Measurements from ENCODE around the gene RBM23. TPM values are rescaled to one million over a fixed set of nuclear protein-coding genes. Genes with fewer than 3 reads are reported as not detected.

Gene RBM23
- total RNA-seq, 2 experiments from 2014 or later, result 55.0 to 56.0 TPM

DNA sequence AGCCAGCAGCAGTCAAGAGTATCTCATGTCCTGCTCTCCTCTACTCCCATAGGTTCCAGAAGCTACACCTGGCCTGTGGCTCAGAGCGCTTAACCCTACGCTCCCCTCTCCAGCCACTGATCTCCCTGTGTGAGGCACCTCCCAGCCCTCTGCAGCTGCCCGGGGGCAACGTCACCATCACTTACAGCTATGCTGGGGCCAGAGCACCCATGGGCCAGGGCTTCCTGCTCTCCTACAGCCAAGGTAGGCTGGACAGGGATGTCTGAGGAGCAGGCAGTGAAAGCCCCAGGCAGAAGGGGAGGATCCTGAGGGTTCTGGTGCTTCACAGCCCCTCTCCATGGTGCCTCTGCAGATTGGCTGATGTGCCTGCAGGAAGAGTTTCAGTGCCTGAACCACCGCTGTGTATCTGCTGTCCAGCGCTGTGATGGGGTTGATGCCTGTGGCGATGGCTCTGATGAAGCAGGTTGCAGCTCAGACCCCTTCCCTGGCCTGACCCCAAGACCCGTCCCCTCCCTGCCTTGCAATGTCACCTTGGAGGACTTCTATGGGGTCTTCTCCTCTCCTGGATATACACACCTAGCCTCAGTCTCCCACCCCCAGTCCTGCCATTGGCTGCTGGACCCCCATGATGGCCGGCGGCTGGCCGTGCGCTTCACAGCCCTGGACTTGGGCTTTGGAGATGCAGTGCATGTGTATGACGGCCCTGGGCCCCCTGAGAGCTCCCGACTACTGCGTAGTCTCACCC, 43.8 kb downstream of the RBM23 start:
- intact Hi-C loops (cut with micrococcal nuclease), result no loop called here
- no peaks in the 10 kb centered on the region for H3K9me3 Mint-ChIP-seq
- POLR2A ChIA-PET, result no interaction called here
- H3K27me3 Mint-ChIP-seq, result no peaks in the 10 kb centered on the region
- DNase-seq, result no peak
- H3K4me1 Mint-ChIP-seq (ENCODE audit: low read depth), result peaks cover 29% of the 10 kb centered on the region
- no peak overlapping the region for H3K27ac Mint-ChIP-seq
- H3K4me3 Mint-ChIP-seq, result no peak overlapping the region
- CTCF ChIA-PET, result interaction anchor here (0.6 to 6.4 kb wide), 2 partner anchors 9 to 110 kb away, joined by 3 to 115 read pairs; partner anchors contain the start of gene REM2
- H3K36me3 Mint-ChIP-seq, result peaks cover 36% of the 10 kb centered on the region

DNA sequence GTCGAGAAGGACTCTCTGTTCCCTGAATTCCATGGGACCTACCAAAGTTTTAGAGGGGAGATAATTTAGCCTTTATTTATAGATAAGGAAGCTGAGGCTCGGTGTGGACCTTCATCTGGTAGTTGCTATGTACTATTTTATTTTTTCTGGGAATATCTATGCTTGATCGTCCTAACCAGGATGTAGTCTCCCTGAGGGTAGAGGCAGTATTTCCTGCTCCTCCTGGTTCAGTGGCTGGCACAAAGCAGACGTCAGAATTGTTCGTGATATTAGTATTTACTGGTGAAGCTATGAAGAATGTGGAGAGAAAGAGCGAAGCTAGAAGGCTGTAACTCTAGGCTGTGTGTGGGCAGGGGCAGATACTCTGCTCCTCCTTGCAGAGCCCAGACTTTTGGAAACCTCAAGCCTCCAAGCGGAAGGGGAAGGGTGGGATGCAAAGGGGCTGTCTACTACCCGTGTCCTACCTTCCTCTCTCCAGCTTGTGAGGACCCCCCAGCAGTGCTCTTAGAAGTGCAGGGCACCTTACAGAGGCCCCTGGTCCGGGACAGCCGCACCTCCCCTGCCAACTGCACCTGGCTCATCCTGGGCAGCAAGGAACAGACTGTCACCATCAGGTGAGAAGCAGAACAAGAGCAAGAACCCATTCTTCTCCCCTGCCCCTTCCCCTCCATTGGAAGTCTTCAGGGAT, 46.0 kb downstream of the RBM23 start:
- H3K4me3 Mint-ChIP-seq, result peak overlapping the region; percentile 88
- intact Hi-C loops (cut with micrococcal nuclease), result loop anchor here (1.0 kb wide), 1 partner anchor 27 kb away; no protein-coding TSS in a partner anchor
- H3K4me1 Mint-ChIP-seq (ENCODE audit: low read depth), result peaks cover 33% of the 10 kb centered on the region
- H3K27me3 Mint-ChIP-seq, result no peaks in the 10 kb centered on the region
- no peak for DNase-seq
- POLR2A ChIA-PET, result interaction anchor here (0.5 to 2.7 kb wide), 10 partner anchors 9 to 284 kb away, joined by 3 to 16 read pairs (median 4); partner anchors contain the start of genes DAD1, OXA1L, PRMT5 and RBM23
- H3K27ac Mint-ChIP-seq, result peak overlapping the region; percentile 90
- CTCF ChIA-PET, result interaction anchor here (0.6 to 6.4 kb wide), 33 partner anchors 10 to 316 kb away, joined by 3 to 115 read pairs (median 4); partner anchors contain the start of genes DAD1, HAUS4, PRMT5 and RBM23
- peaks cover 30% of the 10 kb centered on the region for H3K36me3 Mint-ChIP-seq
- H3K9me3 Mint-ChIP-seq, result no peaks in the 10 kb centered on the region

DNA sequence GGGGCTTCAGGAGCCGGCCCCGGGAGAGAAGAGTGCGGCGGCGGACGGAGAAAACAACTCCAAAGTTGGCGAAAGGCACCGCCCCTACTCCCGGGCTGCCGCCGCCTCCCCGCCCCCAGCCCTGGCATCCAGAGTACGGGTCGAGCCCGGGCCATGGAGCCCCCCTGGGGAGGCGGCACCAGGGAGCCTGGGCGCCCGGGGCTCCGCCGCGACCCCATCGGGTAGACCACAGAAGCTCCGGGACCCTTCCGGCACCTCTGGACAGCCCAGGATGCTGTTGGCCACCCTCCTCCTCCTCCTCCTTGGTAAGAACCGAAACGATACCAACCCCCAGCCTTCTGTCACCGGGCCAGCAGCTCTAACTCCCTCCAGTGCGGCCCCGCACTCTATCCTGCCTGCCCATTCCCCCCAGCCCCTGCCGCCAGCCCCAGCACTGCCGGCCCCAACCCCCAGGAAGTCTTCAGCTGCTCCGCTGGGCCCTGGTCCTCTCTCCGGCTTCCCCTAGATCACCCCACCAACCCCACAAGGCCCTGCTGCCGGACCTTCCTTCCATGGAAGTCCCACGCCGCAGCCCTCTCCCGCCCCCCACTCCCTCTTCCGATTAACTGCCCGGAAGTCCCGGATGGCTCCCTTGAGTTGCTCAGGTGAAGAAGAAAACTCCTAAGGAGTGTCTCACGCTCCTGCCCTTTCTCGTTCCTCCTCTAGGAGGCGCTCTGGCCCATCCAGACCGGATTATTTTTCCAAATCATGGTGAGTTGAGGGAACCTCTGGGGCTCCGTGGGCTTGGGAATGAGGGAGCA, 46.7 kb downstream of the RBM23 start:
- H3K27me3 Mint-ChIP-seq, result no peaks in the 10 kb centered on the region
- intact Hi-C loops (cut with micrococcal nuclease), result loop anchor here (1.0 kb wide), 1 partner anchor 28 kb away; no protein-coding TSS in a partner anchor
- H3K4me3 Mint-ChIP-seq, result peak overlapping the region; percentile 88
- H3K4me1 Mint-ChIP-seq (ENCODE audit: low read depth), result peaks cover 33% of the 10 kb centered on the region
- H3K27ac Mint-ChIP-seq, result peak overlapping the region; percentile 100
- peaks cover 24% of the 10 kb centered on the region for H3K36me3 Mint-ChIP-seq
- POLR2A ChIA-PET, result interaction anchor here (0.5 to 2.7 kb wide), 12 partner anchors 10 to 316 kb away, joined by 3 to 16 read pairs (median 6); partner anchors contain the start of genes DAD1, MRPL52, OXA1L and RBM23
- H3K9me3 Mint-ChIP-seq, result no peaks in the 10 kb centered on the region
- CTCF ChIA-PET, result interaction anchor here (0.6 to 6.4 kb wide), 34 partner anchors 9 to 894 kb away, joined by 3 to 115 read pairs (median 4); partner anchors contain the start of genes DAD1, HAUS4, PRMT5 and RBM23
- peak; percentile 84 for DNase-seq

DNA sequence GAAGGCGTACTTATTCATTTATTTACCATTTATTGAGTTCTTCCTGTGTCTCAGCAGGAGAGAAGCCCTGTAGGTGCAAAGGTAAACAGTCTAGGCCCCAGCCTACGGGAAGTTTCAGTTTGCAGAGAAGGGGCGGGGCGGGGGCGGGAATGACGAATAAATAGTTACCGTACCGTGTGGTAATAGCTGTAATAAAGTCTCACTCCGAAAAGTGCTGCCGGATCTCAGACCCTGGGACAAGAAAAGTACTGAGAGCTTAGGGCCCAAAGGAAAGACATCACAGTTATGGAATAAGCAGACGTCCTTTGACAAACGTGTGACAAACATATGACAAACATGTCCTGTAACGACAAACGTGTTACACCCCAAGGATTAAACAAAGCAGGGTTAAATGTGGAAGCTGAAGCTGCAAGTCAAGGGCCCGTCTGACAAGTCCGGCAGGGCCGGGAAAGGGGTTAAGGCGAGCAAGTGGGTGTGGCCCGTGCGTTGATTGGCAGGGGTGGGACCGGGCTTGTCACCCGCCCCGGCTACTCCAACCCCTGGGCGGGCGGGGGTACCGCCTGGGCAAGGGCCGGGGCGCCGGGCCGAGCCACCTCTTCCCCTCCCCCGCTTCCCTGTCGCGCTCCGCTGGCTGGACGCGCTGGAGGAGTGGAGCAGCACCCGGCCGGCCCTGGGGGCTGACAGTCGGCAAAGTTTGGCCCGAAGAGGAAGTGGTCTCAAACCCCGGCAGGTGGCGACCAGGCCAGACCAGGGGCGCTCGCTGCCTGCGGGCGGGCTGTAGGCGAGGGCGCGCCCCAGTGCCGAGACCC, 47.5 kb downstream of the RBM23 start, which contains the start of gene LRP10:
Gene LRP10, plus strand, starts transcription at position 517 of the 809 bp plus-strand sequence. CDS start 564 bp downstream, outside the sequence.
- H3K4me1 Mint-ChIP-seq (ENCODE audit: low read depth), result peaks cover 36% of the 10 kb centered on the region
- intact Hi-C loops (cut with micrococcal nuclease), result loop anchor here (1.0 kb wide), 9 partner anchors 16 to 315 kb away; partner anchors contain the start of genes DAD1, HAUS4, MRPL52 and PRMT5
- no peaks in the 10 kb centered on the region for H3K9me3 Mint-ChIP-seq
- no peaks in the 10 kb centered on the region for H3K27me3 Mint-ChIP-seq
- DNase-seq, result peak; percentile 91
- ChIA-PET CTCF (interaction anchor here (0.6 to 6.4 kb wide), 28 partner anchors 9 to 1414 kb away, joined by 3 to 115 read pairs (median 5); partner anchors contain the start of genes RBM23 and REM2), POLR2A (interaction anchor here (0.7 to 2.7 kb wide), 15 partner anchors 11 to 340 kb away, joined by 3 to 16 read pairs (median 4); partner anchors contain the start of genes ACIN1, DAD1, MRPL52 and OXA1L)
- H3K4me3 Mint-ChIP-seq, result peak within 1 kb of the TSS; percentile 88
- H3K27ac Mint-ChIP-seq, result peak within 1 kb of the TSS; percentile 100
- peaks cover 24% of the 10 kb centered on the region for H3K36me3 Mint-ChIP-seq

DNA sequence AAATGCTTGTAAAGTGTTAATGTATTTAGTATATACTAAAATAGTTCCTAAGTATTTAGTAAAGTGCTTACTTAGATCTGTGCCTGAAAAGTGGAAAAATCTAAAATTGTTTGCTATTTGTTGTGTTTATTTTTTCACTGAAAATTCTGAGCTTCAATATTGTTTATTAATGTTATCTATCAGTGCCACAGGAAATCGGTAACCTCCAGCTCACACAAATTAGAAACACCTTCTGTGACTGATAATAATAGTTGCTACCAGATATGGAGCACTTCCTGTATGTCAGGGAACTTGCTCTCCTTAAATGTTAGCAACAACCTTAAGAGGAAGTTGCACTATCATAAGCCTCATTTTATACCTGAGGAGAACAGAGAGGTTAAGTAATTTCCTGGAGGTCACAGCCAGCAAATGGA, 48.1 kb downstream of the RBM23 start:
- H3K4me3 Mint-ChIP-seq, result peak overlapping the region; percentile 88
- DNase-seq, result no peak
- peaks cover 19% of the 10 kb centered on the region for H3K36me3 Mint-ChIP-seq
- peaks cover 36% of the 10 kb centered on the region for H3K4me1 Mint-ChIP-seq (ENCODE audit: low read depth)
- CTCF ChIA-PET, result interaction anchor here (0.6 to 6.4 kb wide), 17 partner anchors 9 to 1414 kb away, joined by 3 to 115 read pairs (median 5); partner anchors contain the start of genes RBM23 and REM2
- peak overlapping the region; percentile 100 for H3K27ac Mint-ChIP-seq
- H3K9me3 Mint-ChIP-seq, result no peaks in the 10 kb centered on the region
- no peaks in the 10 kb centered on the region for H3K27me3 Mint-ChIP-seq
- POLR2A ChIA-PET, result interaction anchor here (0.7 to 2.7 kb wide), 13 partner anchors 11 to 340 kb away, joined by 3 to 16 read pairs (median 4); partner anchors contain the start of genes ACIN1, DAD1, MRPL52 and OXA1L
- intact Hi-C loops (cut with micrococcal nuclease), result loop anchor here (1.0 kb wide), 8 partner anchors 16 to 315 kb away; partner anchors contain the start of genes DAD1, HAUS4, MRPL52 and PRMT5

DNA sequence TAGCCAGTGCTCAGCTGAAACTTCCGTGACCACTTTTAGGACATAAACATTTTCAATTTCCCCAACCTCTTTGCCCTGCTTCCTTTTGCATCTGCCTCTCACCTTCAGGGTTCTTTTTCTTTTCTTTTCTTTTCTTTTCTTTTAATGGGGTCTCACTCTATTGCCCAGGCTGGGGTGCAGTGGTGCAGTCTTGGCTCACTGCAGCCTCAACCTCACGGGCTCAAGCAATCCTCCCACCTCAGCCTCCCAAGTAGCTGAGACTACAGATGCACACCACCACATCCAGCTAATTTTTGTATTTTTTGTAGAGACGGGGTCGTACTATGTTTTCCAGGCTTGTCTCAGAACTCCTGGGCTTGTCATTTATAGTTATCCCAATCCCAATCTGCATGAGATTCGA, 52.1 kb downstream of the RBM23 start:
- CTCF ChIA-PET, result interaction anchor here (1.4 to 2.1 kb wide), 2 partner anchors 14 to 214 kb away, joined by 5 read pairs; no protein-coding TSS in a partner anchor
- H3K27ac Mint-ChIP-seq, result no peak overlapping the region
- POLR2A ChIA-PET, result no interaction called here

DNA sequence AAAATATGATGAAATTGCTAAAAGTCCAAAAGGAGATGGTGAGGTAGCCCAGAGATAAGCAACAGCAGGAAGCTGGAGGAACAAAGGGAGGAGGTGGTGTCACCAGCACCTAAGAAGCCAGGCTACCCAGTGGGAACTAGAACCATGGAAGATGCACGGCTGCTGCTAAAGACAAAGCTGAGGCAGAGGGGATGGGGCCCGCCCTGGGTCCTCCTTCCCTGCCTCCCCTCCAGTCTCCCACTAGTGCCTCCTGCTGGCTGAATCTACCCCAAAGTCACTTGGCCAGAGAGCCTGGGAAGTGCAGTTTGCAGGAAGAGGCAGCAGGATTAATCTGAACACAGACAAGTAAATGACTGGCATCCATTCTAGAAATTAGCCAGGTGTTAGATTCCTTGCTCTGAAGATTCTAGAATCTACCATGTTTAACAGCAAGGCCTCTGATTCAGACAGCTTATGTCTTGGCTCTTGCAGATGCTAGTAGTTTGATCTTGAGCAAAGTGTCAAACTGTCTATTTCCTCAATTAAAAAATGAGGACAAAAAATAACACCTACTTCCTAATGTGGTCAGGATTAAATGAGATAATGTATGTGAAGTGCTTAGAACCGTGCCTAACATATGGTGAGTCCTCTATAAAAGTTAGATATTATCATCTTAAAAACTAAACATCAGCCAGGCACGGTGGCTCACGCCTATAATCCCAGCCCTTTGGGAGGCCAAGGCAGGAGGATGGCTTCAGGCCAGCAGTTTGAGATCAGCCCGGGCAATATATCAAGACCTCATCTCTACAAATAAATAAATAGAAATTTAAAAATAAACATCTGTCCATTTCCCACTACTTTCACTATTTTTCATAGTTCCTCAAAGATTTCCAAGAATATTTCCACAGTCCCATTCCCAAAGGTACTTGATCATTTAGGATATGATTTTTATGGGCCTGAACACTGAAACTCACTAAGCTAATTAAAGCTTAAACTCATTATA, 53.2 kb downstream of the RBM23 start:
- Mint-ChIP-seq H3K9me3 (no peaks in the 10 kb centered on the region), H3K4me1 (ENCODE audit: low read depth) (peaks cover 21% of the 10 kb centered on the region), H3K36me3 (no peaks in the 10 kb centered on the region), H3K27me3 (peaks cover 3% of the 10 kb centered on the region), H3K27ac (no peak overlapping the region), H3K4me3 (no peak overlapping the region)
- ChIA-PET CTCF (interaction anchor here (0.8 to 4.4 kb wide), 7 partner anchors 11 to 294 kb away, joined by 3 to 22 read pairs (median 5); no protein-coding TSS in a partner anchor), POLR2A (no interaction called here)
- peak; percentile 55 for DNase-seq
- intact Hi-C loops (cut with micrococcal nuclease), result no loop called here

More for the DNA sequence above, 52.1 kb downstream of the RBM23 start:
- H3K36me3 Mint-ChIP-seq, result no peaks in the 10 kb centered on the region
- no peak overlapping the region for H3K4me3 Mint-ChIP-seq
- intact Hi-C loops (cut with micrococcal nuclease), result no loop called here
- H3K9me3 Mint-ChIP-seq, result no peaks in the 10 kb centered on the region
- peaks cover 1% of the 10 kb centered on the region for H3K27me3 Mint-ChIP-seq
- peaks cover 24% of the 10 kb centered on the region for H3K4me1 Mint-ChIP-seq (ENCODE audit: low read depth)
- no peak for DNase-seq

DNA sequence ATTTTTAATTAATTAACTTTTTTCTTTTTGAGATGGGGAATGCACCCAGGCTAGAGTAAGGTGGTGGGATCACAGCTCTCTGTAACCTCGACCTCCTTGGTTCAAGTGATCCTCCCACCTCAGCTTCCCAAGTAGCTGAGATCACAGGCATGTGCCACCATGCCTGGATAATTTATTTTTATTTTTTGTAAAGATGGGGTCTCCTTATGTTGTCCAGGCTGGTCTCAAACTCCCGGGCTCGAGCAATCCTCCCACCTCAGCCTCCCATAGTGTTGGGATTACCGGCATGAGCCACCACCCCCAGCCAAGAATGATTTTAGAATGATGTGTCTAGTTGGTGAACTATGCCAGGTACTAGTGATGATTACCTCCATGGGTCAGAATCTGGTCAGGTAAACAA, 54.0 kb downstream of the RBM23 start:
- Mint-ChIP-seq H3K27me3 (peaks cover 3% of the 10 kb centered on the region), H3K4me3 (no peak overlapping the region), H3K27ac (no peak overlapping the region), H3K36me3 (no peaks in the 10 kb centered on the region), H3K9me3 (no peaks in the 10 kb centered on the region), H3K4me1 (ENCODE audit: low read depth) (peaks cover 15% of the 10 kb centered on the region)
- CTCF ChIA-PET, result interaction anchor here (0.8 to 4.4 kb wide), 6 partner anchors 10 to 293 kb away, joined by 3 to 22 read pairs (median 4); no protein-coding TSS in a partner anchor
- POLR2A ChIA-PET, result no interaction called here
- no peak for DNase-seq
- intact Hi-C loops (cut with micrococcal nuclease), result no loop called here

DNA sequence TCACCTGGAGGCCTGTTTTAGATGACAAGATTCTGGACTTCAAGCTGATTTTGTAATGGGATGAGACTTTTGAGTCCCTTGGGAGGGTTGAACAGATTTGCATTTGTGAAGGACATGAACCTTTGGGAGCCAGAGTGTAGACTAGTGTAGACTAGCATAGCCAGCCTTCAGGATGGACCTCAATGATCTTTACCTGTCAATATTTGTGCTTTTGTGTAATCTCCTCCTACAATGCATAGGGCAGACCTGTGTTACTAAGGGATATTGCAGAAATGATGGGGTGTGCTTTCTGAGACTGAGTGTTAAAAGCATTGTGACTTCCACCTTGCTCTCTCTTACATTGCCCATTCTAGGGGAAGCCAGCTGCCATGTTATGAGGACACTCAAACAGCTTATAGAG, 57.3 kb downstream of the RBM23 start:
- Mint-ChIP-seq H3K27me3 (peaks cover 5% of the 10 kb centered on the region), H3K9me3 (no peaks in the 10 kb centered on the region), H3K27ac (no peak overlapping the region), H3K4me1 (ENCODE audit: low read depth) (peaks cover 30% of the 10 kb centered on the region), H3K36me3 (no peaks in the 10 kb centered on the region), H3K4me3 (no peak overlapping the region)
- ChIA-PET POLR2A (no interaction called here), CTCF (interaction anchor here (0.7 to 4.4 kb wide), 8 partner anchors 8 to 292 kb away, joined by 3 to 22 read pairs (median 3); partner anchors contain the start of gene DAD1)
- intact Hi-C loops (cut with micrococcal nuclease), result no loop called here
- no peak for DNase-seq

Measured in activated CD4-positive, alpha-beta memory T cell treated with anti-CD3 and anti-CD28 coated beads for 36 hours (primary cell).